ENCODE results near the gene ZNF813. TPM values are rescaled to one million over a fixed set of nuclear protein-coding genes. Genes with fewer than 3 reads are reported as not detected.

Gene ZNF813
- total and polyA plus RNA-seq, 2 donors from 2014 or later, result 1.2 to 5.1 TPM

- Histone ChIP-seq H3K36me3 (ENCODE audit: control insufficient read depth in 2 of 3, insufficient read depth in 3 of 3, low read length in 3 of 3) (no peaks in the 10 kb centered on the region), H3K27ac (ENCODE audit: low read depth in 2 of 2, low read length in 2 of 2) (no peak overlapping the region), H3K27me3 (ENCODE audit: control insufficient read depth, insufficient read depth, low read length) (no peaks in the 10 kb centered on the region), H3K4me3 (ENCODE audit: low read length in 3 of 3) (no peak overlapping the region), H3K9ac (ENCODE audit: low read length in 3 of 3) (no peak overlapping the region), H3K4me1 (ENCODE audit: control insufficient read depth in 2 of 3, insufficient read depth in 2 of 3, low read depth in 1 of 3, low read length in 3 of 3) (no peaks in the 10 kb centered on the region), H3K9me3 (ENCODE audit: control insufficient read depth in 2 of 3, insufficient read depth in 1 of 3, low read length in 3 of 3) (peaks cover 0 to 4% (median 0%) of the 10 kb centered on the region in 3 donors)
- intact Hi-C loops (cut with DNase I), result no loop called here
- FAIRE-seq (no peak), DNase-seq (no peak)
- TF ChIP-seq CTCF (IDR thresholded peaks at IDR 0.05; ENCODE audit: borderline replicate concordance, extremely low read depth, insufficient read depth), result no peak
These were observed 63.1 kb downstream of the ZNF813 start for GRCh38 chr19:53530622-53531021.

DNA sequence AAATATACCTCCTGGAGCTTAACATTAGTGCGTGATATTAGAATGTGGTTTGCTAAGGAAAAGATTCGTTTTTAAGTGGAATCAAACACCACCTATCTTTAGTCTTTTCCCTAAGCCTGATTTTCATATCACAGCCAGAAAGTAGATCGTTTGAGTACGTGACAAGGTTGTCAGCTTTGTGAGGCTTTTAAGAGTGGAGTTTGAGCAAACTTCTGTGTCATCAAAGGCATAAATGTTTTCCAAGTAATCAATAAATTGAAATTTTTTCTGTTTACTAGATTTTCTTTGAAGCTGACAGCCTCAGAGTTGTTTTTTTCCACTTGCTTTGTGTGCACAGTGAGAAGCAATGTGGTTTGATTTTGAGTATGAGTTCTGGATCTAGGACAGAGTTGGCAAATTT lies 63.9 kb downstream of the ZNF813 start:
- DNase-seq, result no peak
- intact Hi-C loops (cut with DNase I), result no loop called here
- no peak for FAIRE-seq
- Histone ChIP-seq H3K4me3 (ENCODE audit: low read length in 3 of 3) (no peak overlapping the region), H3K9me3 (ENCODE audit: control insufficient read depth in 2 of 3, insufficient read depth in 1 of 3, low read length in 3 of 3) (no peaks in the 10 kb centered on the region), H3K9ac (ENCODE audit: low read length in 3 of 3) (no peak overlapping the region), H3K36me3 (ENCODE audit: control insufficient read depth in 2 of 3, insufficient read depth in 3 of 3, low read length in 3 of 3) (no peaks in the 10 kb centered on the region), H3K27me3 (ENCODE audit: control insufficient read depth, insufficient read depth, low read length) (no peaks in the 10 kb centered on the region), H3K4me1 (ENCODE audit: control insufficient read depth in 2 of 3, insufficient read depth in 2 of 3, low read depth in 1 of 3, low read length in 3 of 3) (no peaks in the 10 kb centered on the region), H3K27ac (ENCODE audit: low read depth in 2 of 2, low read length in 2 of 2) (no peak overlapping the region)
- TF ChIP-seq CTCF (IDR thresholded peaks at IDR 0.05; ENCODE audit: borderline replicate concordance, extremely low read depth, insufficient read depth), result no peak

DNA sequence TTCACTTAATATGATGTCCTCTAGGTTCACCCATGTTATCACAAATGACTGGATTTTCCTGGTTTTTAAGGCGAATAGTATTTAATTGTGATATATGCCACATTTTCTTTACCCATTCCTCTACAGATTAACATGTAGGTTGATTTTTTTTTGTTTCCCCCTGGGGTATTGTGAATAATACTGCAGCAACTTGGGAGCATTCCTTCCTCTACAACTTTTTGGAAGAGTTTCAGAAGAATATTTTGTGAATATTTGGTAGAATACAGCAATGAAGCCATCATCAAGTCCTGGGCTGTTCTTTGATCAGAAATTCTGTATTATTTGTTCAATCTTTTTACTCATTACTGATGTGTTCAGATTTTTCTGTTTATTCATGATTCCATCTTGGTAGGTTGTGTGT lies 64.8 kb downstream of the ZNF813 start:
- Histone ChIP-seq H3K9ac (ENCODE audit: low read length in 3 of 3) (no peak overlapping the region), H3K4me1 (ENCODE audit: control insufficient read depth in 2 of 3, insufficient read depth in 2 of 3, low read depth in 1 of 3, low read length in 3 of 3) (no peaks in the 10 kb centered on the region), H3K4me3 (ENCODE audit: low read length in 3 of 3) (no peak overlapping the region), H3K27ac (ENCODE audit: low read depth in 2 of 2, low read length in 2 of 2) (no peak overlapping the region), H3K36me3 (ENCODE audit: control insufficient read depth in 2 of 3, insufficient read depth in 3 of 3, low read length in 3 of 3) (no peaks in the 10 kb centered on the region), H3K9me3 (ENCODE audit: control insufficient read depth in 2 of 3, insufficient read depth in 1 of 3, low read length in 3 of 3) (no peaks in the 10 kb centered on the region), H3K27me3 (ENCODE audit: control insufficient read depth, insufficient read depth, low read length) (no peaks in the 10 kb centered on the region)
- no peak for DNase-seq
- no peak for TF ChIP-seq CTCF (IDR thresholded peaks at IDR 0.05; ENCODE audit: borderline replicate concordance, extremely low read depth, insufficient read depth)
- intact Hi-C loops (cut with DNase I), result no loop called here
- FAIRE-seq, result no peak

- FAIRE-seq (no peak), DNase-seq (no peak)
- Histone ChIP-seq H3K27ac (ENCODE audit: low read depth in 2 of 2, low read length in 2 of 2) (no peak overlapping the region), H3K4me3 (ENCODE audit: low read length in 3 of 3) (no peak overlapping the region), H3K27me3 (ENCODE audit: control insufficient read depth, insufficient read depth, low read length) (no peaks in the 10 kb centered on the region), H3K9me3 (ENCODE audit: control insufficient read depth in 2 of 3, insufficient read depth in 1 of 3, low read length in 3 of 3) (no peaks in the 10 kb centered on the region), H3K36me3 (ENCODE audit: control insufficient read depth in 2 of 3, insufficient read depth in 3 of 3, low read length in 3 of 3) (no peaks in the 10 kb centered on the region), H3K4me1 (ENCODE audit: control insufficient read depth in 2 of 3, insufficient read depth in 2 of 3, low read depth in 1 of 3, low read length in 3 of 3) (peaks cover 0 to 2% (median 0%) of the 10 kb centered on the region in 3 donors), H3K9ac (ENCODE audit: low read length in 3 of 3) (no peak overlapping the region)
- intact Hi-C loops (cut with DNase I), result no loop called here
- TF ChIP-seq CTCF (IDR thresholded peaks at IDR 0.05; ENCODE audit: borderline replicate concordance, extremely low read depth, insufficient read depth), result no peak
These were observed 68.7 kb downstream of the ZNF813 start for GRCh38 chr19:53536225-53536548.
